Measurements from ENCODE around the gene TLE4.

DNA sequence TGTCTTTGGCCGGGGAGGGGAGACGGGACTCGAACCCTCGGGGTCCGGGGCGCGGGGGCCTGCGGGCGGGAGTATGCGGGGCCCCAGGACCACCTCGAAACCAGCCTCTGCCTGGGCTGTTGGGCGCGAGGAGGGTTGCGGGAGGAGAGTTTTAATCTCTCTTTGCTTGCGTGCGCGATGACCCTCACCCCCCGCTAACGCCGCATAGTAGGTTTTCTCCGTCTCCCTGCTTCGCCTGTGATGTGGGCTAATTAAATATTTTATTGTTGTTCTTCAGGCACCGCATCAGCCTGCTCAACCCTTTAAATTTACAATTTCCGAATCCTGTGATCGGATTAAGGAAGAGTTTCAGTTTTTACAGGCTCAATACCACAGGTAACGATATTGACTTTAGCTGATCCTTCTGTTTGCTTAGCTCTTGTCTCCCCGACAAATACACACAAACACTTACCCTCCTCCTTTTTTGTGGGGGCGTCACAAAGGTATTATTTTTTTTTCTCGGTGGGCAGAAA is 1.7 kb downstream of the TLE4 start:
- TF ChIP-seq, protein P1, sequence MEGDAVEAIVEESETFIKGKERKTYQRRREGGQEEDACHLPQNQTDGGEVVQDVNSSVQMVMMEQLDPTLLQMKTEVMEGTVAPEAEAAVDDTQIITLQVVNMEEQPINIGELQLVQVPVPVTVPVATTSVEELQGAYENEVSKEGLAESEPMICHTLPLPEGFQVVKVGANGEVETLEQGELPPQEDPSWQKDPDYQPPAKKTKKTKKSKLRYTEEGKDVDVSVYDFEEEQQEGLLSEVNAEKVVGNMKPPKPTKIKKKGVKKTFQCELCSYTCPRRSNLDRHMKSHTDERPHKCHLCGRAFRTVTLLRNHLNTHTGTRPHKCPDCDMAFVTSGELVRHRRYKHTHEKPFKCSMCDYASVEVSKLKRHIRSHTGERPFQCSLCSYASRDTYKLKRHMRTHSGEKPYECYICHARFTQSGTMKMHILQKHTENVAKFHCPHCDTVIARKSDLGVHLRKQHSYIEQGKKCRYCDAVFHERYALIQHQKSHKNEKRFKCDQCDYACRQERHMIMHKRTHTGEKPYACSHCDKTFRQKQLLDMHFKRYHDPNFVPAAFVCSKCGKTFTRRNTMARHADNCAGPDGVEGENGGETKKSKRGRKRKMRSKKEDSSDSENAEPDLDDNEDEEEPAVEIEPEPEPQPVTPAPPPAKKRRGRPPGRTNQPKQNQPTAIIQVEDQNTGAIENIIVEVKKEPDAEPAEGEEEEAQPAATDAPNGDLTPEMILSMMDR (IDR thresholded peaks at IDR 0.05): no peak
- no peak for TF ChIP-seq EZH2 (IDR thresholded peaks at IDR 0.05; ENCODE audit: borderline replicate concordance, insufficient read depth, low read depth, low read length, poor library complexity, severe bottlenecking)

All from B cell (primary cell).